ENCODE results near the gene ATOH8.

ATOH8 gene

GRCh38 chr2:85718885-85719492 lies 34.8 kb upstream of the ATOH8 start:
- DNase-seq: no peak

DNA sequence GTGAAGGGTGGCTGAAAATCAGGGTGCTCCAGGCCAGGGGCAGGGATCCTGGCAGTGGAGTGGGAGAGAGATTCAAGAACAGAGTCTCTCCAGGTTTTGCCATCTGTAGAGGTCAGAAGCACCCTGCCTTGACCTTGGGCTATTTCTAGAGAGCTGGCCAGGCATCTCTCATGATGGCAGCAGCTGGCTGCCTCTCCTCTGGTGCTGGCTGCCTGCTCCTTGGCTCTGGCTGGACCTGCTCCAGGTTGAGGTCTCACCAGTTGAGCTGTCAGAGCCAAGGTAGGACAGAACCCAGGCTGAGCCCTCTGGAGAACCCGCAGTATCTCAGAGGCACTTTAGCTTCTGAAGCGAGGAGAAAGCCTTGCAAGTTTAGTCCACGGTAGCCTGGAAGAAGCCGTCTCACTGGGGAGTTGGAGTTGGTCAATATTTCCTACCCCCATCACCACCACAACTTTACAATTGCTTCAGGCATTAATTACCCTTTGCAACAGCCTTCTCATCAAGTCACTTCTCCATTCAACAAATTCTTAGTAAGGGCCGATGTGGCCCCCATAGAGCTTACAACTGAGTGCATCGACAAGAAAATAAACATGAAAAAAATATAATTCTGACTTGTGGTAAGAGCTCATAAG lies 34.1 kb upstream of the ATOH8 start:
- no peak for DNase-seq

GRCh38 chr2:85720533-85720932 lies 33.3 kb upstream of the ATOH8 start:
- no peak for DNase-seq

DNA sequence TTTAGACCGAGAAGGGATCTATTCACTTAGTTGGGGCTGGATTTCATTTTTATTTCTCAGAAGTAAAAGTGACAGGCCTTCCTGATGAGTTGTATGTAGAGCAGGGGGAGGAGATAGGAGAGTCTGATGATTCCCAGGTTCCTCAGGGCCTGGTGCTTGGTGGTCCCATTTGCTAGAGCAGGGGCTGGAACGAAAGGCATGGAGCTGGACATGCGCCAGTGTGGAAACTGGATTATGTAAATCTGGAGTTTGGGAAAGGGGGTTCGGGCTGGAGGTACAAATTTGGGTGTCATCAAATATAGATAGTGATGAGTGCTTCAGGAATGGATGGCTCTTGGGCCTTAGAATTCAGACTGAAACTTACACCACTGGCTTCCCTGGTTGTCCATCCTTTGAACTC lies 32.1 kb upstream of the ATOH8 start:
- no peak for DNase-seq

DNA sequence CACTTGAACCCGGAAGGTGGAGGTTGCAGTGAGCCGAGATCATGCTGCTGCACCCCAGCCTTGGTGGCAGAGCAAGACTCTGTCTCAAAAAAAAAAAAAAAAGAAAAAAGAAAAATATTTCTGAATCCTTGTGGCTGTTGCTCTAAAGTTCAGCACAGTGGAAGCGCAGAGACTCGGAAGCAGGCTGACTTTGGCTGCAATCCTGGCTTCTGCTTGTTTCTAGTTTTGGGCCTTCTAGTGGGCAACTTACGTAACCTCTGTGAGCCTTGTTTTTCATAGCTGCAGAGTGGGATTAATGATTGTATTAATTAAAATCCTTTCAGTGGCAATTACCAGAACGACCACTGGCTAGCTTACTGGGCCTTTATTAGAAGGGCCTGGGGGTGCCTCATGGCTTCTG lies 31.3 kb upstream of the ATOH8 start:
- DNase-seq: no peak

DNA sequence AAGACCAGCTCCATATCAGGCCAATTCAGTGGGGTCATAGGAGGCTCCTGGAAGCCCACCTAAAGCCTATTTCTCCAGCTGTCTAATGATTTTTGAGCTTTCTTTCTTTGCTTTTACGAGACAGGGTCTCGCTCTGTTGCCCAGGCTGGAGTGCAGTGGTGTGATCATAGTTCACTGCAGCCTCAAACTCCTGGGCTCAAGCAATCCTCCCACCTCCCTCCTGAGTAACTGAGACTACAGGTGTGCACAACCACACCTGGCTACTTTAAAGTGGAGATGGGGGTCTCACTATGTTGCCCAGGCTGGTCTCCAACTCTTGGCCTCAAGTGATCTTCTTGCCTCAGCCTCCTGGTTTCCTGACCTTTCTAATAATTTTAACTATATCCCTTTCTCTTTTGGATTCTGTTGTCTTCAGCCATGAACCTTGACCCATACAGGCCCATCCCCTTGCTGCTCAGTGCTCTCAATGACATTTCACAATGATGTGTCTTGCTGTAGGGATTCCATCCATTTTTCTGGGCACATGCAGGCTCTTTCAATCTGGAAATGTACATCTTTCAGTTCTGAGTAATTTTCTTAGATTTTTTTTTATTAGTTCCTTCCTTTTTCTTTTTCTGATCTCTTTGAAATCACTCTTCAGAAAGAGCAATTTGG lies 30.0 kb upstream of the ATOH8 start:
- DNase-seq: no peak

DNA sequence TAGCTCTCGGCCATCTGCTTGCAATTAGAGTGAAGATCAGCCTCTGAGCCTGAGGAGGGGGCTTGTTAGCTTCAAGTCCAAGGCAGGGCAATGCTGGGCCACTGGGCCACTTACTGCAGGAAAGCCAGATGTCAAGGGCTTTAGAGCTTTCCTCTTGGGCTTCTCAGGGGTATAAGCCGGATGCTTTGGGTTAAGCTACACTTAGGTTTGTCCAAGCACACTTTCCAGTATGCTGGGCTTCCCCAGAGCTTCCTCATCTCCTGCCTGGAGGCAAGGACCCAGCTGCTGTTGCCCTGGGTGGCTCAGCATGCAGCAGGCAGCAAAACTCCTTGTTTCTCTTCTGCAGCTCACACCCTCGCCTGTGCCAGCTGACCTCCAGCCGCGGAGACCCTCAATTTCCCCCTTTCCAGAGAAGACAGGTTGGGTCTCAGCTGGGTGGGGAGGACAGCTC lies 29.0 kb upstream of the ATOH8 start:
- DNase-seq: no peak

GRCh38 chr2:85725451-85725850 lies 28.3 kb upstream of the ATOH8 start:
- no peak for DNase-seq

- no peak for DNase-seq
These were observed 26.0 kb upstream of the ATOH8 start for GRCh38 chr2:85727798-85728197.

DNA sequence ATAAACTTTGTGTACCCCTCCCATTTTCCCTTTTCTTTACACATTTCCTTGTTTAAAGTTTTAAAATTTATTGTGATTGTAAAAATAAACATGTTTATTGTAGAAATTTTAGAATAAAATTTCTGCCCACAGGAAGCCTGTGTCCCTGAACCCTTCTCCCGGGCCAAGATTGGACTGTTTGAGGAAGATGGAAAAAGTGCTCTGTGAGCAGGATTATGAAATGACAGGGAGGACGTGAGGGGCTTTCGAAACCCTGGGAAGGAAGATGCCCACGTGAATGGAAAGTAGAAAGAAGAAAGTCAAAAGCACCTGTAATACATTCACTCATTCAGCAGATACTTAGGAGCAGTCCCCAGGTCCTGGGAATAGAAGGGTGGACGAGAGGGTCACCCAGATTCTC lies 25.4 kb upstream of the ATOH8 start:
- no peak for DNase-seq

DNA sequence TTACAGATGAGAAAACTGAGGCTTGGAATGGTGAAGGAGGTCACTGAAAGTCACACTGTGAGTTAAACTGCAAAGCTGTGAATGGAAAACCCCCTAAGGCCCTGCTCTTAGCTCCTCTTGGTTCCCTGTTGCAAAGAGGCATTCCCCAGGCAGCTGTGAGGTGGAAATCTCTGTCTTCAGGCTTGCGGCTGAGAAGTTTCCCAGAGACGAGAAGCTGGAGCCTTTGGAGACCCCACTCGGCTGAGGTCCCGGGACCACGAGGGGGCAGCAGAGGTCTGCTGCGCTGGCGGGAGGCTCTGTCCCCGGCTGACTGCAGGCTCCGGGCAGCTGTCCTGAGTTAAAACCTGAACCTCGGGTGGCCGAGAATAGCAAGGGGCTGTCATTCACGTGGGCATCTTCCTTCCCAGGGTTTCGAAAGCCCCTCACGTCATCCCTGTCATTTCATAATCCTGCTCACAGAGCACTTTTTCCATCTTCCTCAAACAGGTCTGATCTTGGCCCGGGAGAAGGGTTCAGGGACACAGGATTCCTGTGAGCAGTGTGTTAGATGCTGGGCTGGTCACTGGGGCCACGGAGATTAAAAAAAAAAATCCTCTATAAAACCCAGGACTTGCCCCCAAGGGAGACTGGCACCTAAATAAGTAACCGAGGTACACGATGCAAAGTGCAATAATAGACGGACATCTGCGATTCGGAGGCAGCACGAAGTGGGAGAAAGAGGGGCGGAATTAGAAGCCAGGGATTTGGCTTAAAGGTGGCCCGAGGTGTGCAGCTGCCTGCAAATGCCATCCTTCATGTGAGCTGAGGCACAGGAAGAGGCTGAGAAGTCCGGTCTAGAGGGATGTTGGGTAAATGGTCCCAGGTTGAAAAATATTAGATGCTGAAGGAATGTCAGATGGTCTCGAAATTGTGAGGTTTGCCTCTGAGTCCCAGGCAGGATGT lies 24.6 kb upstream of the ATOH8 start:
- DNase-seq: no peak

DNA sequence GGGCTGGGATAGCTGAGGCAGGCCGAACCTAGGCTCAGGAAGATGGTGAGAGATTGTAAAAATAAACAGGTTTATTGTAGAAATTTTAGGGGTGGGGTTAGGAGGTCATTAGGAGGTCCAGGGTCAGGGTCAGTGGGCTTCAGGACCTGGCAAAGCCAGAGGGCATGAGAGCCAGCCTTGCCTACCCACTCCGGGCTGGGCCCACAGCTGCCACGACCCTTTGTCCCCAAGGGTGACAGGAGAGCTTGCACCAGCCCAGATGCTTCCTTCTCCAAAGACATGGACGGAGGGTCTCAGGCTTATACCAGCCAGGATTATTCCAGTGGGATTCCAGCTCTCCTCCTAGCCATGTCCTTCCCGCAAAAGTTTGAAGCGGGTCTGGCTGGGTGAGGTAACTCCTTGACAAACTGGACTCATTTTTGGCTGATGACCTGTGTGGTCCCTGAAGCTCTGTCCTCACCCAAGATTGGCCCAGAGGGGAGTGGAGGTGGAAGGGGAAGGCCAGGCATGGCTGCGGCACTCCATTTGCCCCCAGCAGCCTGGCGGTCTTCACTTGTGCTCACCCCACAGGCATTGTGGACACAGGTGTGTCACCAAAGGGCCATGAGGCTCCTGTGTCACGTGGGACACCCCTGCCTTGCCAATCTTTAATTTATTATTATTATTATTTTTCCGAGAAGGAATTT lies 23.8 kb upstream of the ATOH8 start:
- no peak for DNase-seq

- no peak for DNase-seq
These were observed 23.0 kb upstream of the ATOH8 start for GRCh38 chr2:85730686-85731230.

DNA sequence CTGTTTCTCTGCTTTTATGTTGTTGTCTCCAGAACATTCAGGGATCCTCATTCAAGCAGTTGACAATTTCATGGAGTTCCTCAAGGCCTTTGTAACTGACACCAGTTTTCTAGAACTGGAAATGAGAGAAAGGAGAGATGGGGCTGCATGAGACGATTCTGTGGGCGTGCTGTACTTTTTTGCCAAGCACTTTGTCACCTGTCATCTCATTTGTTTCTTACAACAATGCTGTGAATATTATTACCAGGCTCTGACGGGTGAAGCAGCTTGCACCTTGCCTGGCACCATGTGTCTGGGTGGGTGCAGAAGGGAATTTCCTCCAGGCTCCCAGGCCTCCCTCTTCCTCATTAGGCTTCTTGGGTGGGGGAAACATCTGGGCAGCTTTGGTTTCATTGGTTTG lies 22.2 kb upstream of the ATOH8 start:
- no peak for DNase-seq

DNA sequence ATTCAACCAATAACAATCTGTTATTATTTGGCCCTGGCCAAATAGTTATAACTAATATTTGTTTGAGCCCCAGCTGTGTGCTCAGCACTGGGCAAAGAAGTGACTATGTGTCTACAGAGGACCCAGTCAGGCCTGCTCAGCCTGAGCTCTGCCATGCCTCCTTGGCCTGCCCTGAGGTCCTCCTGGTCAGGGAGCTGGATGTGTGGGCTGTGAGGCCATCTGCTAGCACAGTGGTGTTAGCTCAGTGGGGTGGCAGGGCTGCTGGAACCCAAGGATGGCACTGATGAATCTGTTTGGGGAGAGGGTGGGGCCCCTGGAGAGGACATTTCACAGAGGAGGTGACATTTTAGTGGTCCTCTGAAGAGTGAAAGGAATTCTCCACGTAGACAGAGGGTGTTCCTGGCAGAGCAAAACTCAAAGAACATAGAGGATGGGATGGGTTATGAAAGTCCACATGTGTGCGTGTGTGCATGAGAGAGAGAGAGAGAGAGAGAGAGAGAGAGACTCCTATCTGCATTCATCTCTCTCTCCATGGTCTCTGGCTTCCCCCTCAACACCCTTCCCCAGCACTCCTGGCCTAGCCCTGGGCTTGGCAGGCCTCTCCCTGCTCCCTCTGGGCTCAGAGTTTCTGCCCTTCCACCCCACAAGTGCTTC lies 21.2 kb upstream of the ATOH8 start:
- no peak for DNase-seq

GRCh38 chr2:85733121-85733960 lies 20.4 kb upstream of the ATOH8 start:
- DNase-seq: no peak

GRCh38 chr2:85734015-85734414 lies 19.8 kb upstream of the ATOH8 start:
- DNase-seq: no peak

- DNase-seq: no peak
These were observed 18.7 kb upstream of the ATOH8 start for GRCh38 chr2:85734942-85735608.

- no peak for DNase-seq
These were observed 18.1 kb upstream of the ATOH8 start for GRCh38 chr2:85735691-85736090.
